Colonic mucosa (tissue), 4 donors: ENCODE data around the gene SPEF2. TPM values are rescaled to one million over a fixed set of nuclear protein-coding genes. Genes with fewer than 3 reads are reported as not detected.

Experiments used
- DNase-seq: peaks from one replicate; pipeline ENCODE4 v3.0.0-alpha.2; 2020
- H3K27ac ChIP-seq: fragments of 200-600 bp; one replicate; pipeline ENCODE4 v1.8.0; 2021
- H3K27me3 ChIP-seq: fragments of 200-600 bp; one replicate; pipeline ENCODE4 v1.8.0; 2021
- H3K36me3 ChIP-seq: fragments of 200-600 bp; one replicate; pipeline ENCODE4 v1.8.0; 2021
- H3K4me1 ChIP-seq: fragments of 200-600 bp; one replicate; pipeline ENCODE4 v1.8.0; 2021; ENCODE audit warnings: mild to moderate bottlenecking
- H3K4me3 ChIP-seq: fragments of 200-600 bp; one replicate; pipeline ENCODE4 v1.8.0; 2021
- H3K9ac ChIP-seq, 2 donors: one replicate each; pipeline ENCODE4 v1.7.0; 2013; ENCODE audit warnings: control low read depth in 2 of 2, low read depth in 2 of 2, low read length in 2 of 2
- H3K9me3 ChIP-seq: fragments of 200-600 bp; one replicate; pipeline ENCODE4 v1.8.0; 2021
- intact Hi-C: fragments of 100-400 bp; cut with DNase I; formaldehyde crosslinking; loops from one replicate; pipeline ENCODE4 v1.14.1; 2022
- total RNA-seq, 2 donors: library from RNA; stranded (reverse); fragmentation: NEBNext Ultra II Directional in 1 of 2; extraction: Animal tissue kit (Norgen Biotek cat#: 25700) in 1 of 2; gene quantifications; one replicate each; pipeline ENCODE4 v1.2.1, GENCODE V29; 2021
- TF ChIP-seq, protein P1 (sequence below): fragments of 200-600 bp; IDR thresholded peaks from one replicate; pipeline ENCODE4 v1.8.0; 2022; ENCODE audit warnings: antibody characterized with exemption, mild to moderate bottlenecking
- donor health status: healthy.
- donor health status: DM: no; HTN: no; CAD: no.
- donor health status: DM: no; HTN: no; CAD: no.

The SPEF2 gene
- total RNA-seq, 2 donors from 2014 or later = 3.3 to 6.0 TPM

DNA sequence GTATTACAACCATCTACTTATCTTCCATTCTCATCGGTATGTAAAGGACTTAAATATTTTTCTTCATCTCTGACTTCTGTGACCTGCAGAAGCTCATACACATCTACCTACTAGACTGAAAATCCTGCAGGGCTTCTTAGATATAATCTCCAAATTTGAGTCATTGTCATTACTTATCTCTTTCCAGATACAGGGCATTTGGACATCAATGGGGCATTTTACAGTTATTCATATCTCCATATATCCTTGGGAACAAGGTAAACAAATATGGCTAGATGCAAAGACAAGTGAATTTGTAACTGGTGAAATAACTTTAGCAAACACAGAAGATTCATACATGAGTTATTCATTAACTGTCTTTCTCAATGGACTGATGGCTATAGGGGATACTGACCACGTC is 201.4 kb downstream of the SPEF2 start:
- no peaks in the 10 kb centered on the region for H3K27me3 ChIP-seq
- no peak overlapping the region for H3K4me3 ChIP-seq
- H3K36me3 ChIP-seq = no peaks in the 10 kb centered on the region
- no peaks in the 10 kb centered on the region for H3K4me1 ChIP-seq
- TF ChIP-seq, protein P1, sequence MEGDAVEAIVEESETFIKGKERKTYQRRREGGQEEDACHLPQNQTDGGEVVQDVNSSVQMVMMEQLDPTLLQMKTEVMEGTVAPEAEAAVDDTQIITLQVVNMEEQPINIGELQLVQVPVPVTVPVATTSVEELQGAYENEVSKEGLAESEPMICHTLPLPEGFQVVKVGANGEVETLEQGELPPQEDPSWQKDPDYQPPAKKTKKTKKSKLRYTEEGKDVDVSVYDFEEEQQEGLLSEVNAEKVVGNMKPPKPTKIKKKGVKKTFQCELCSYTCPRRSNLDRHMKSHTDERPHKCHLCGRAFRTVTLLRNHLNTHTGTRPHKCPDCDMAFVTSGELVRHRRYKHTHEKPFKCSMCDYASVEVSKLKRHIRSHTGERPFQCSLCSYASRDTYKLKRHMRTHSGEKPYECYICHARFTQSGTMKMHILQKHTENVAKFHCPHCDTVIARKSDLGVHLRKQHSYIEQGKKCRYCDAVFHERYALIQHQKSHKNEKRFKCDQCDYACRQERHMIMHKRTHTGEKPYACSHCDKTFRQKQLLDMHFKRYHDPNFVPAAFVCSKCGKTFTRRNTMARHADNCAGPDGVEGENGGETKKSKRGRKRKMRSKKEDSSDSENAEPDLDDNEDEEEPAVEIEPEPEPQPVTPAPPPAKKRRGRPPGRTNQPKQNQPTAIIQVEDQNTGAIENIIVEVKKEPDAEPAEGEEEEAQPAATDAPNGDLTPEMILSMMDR = no peak
- intact Hi-C loops = loop anchor here (5.0 kb wide), 1 partner anchor 42 kb away; no protein-coding TSS in a partner anchor
- no peak overlapping the region for H3K27ac ChIP-seq
- no peak overlapping the region for H3K9ac ChIP-seq
- DNase-seq = no peak
- no peaks in the 10 kb centered on the region for H3K9me3 ChIP-seq

DNA sequence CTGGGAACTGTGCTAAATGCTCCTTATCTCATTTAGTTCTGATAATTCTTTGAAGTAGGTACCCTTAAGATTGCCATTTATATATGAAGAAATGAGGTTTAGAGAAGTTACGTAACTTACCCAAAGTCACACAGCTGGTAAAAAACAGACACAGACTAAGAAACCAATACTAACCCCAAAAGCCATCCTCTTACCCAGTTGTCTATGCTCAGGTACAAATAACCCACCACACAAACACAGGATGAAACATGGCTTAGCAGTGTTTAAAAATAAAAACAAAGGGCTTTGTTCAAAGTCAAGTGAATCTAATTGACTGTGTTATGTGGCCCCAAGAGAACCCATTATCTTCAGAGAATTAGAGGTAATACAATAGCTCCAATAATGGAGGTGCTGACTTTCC is 202.0 kb downstream of the SPEF2 start:
- Histone ChIP-seq H3K9ac (no peak overlapping the region), H3K36me3 (no peaks in the 10 kb centered on the region), H3K4me3 (no peak overlapping the region), H3K27ac (no peak overlapping the region), H3K9me3 (no peaks in the 10 kb centered on the region), H3K4me1 (no peaks in the 10 kb centered on the region), H3K27me3 (no peaks in the 10 kb centered on the region)
- TF ChIP-seq, protein P1 = no peak
- no peak for DNase-seq
- intact Hi-C loops = loop anchor here (5.0 kb wide), 1 partner anchor 42 kb away; no protein-coding TSS in a partner anchor

DNA sequence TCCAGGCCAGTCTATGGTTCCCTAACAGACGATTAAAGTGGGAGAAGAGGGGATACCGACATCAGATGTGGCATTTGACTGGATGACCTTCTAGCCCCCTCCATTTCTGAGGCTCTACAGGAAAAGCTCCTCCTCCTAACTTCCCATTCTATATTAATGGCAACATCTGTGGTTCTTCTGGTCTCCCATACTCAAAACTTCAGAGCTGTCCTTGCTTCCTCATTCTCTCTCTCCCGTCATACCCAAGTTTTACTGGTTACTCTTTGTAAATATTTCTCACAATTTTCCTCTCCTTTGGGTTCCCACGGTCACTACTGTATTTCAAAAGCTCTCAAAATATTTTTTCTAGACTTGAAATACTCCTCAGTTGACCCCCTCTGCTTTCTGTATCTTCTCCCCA is 203.1 kb downstream of the SPEF2 start:
- H3K4me3 ChIP-seq = no peak overlapping the region
- intact Hi-C loops = no loop called here
- no peak overlapping the region for H3K27ac ChIP-seq
- no peaks in the 10 kb centered on the region for H3K4me1 ChIP-seq
- H3K27me3 ChIP-seq = no peaks in the 10 kb centered on the region
- no peaks in the 10 kb centered on the region for H3K9me3 ChIP-seq
- no peak for DNase-seq
- H3K36me3 ChIP-seq = no peaks in the 10 kb centered on the region
- no peak overlapping the region for H3K9ac ChIP-seq
- TF ChIP-seq, protein P1 = no peak

DNA sequence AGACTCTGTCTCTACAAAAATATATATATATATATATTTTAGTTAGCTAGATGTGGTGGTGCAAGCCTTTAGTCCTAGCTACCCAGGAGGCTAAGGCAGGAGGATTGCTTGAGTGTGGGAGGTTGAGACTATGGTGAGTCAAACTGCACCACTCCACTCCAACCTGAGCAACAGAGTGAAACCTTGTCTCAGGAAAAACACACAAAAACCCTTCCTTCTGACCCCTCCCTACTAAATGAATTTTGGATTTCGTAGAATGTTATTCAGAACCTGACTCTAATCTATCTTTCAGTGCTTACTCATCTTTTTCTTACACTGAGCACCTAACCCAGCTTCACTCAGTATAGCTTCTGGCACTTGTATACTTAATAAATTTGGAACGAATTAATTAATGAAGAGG is 203.8 kb downstream of the SPEF2 start:
- intact Hi-C loops = no loop called here
- Histone ChIP-seq H3K27ac (no peak overlapping the region), H3K36me3 (no peaks in the 10 kb centered on the region), H3K4me3 (no peak overlapping the region), H3K4me1 (no peaks in the 10 kb centered on the region), H3K9ac (no peak overlapping the region), H3K9me3 (no peaks in the 10 kb centered on the region), H3K27me3 (no peaks in the 10 kb centered on the region)
- TF ChIP-seq, protein P1 = no peak
- DNase-seq = no peak

DNA sequence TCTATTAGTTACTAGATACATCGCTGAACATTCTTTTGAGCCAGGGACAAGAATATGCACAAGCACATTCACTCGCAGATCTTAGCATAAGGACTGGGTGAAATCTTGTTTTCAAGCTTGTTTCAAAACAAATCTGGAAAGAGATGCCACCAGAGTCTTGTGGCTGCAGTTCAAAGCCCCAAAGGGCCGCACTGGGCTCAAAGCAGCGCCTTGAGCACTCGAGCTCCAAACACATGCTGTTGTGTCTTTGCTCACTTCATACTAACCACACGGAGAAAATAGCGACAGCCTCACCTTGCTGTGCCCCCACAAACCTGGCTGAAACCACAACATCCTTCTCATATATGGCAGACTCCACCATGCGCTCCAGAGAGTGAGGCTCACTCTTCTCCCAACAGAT is 204.8 kb downstream of the SPEF2 start:
- no peak overlapping the region for H3K4me3 ChIP-seq
- no peaks in the 10 kb centered on the region for H3K36me3 ChIP-seq
- intact Hi-C loops = no loop called here
- DNase-seq = no peak
- no peaks in the 10 kb centered on the region for H3K27me3 ChIP-seq
- no peaks in the 10 kb centered on the region for H3K9me3 ChIP-seq
- H3K4me1 ChIP-seq = no peaks in the 10 kb centered on the region
- H3K9ac ChIP-seq = no peak overlapping the region
- no peak overlapping the region for H3K27ac ChIP-seq
- TF ChIP-seq, protein P1 = no peak
